Astrocyte (in vitro differentiated cells and primary cell): ENCODE measurements around the gene CTIF. TPM values are rescaled to one million over a fixed set of nuclear protein-coding genes. Genes with fewer than 3 reads are reported as not detected.

Source experiments
- DNase-seq: peaks from one replicate; pipeline ENCODE4 v3.0.0-alpha.2; 2010; ENCODE audit warnings: low read depth
- FAIRE-seq: peaks from 2 replicates; lab custom pipeline; 2011; peaks lifted over from hg19 to GRCh38; lab: Jason Lieb, UNC
- H2AFZ ChIP-seq: 2 replicates; pipeline ENCODE4 v1.6.0; 2012; ENCODE audit warnings: low read depth, low read length, inconsistent platforms
- H3K27ac ChIP-seq: 2 replicates; pipeline ENCODE4 v1.5.1; 2011; ENCODE audit warnings: low read depth, low read length, inconsistent platforms
- H3K27me3 ChIP-seq: 2 replicates; pipeline ENCODE4 v1.6.0; 2011; ENCODE audit warnings: low read length, inconsistent platforms; ENCODE audit not compliant: insufficient read depth
- H3K36me3 ChIP-seq: 2 replicates; pipeline ENCODE4 v1.5.1; 2011; ENCODE audit warnings: low read length, inconsistent platforms; ENCODE audit not compliant: insufficient read depth
- H3K4me1 ChIP-seq: 2 replicates; pipeline ENCODE4 v1.5.1; 2011; ENCODE audit warnings: low read length, inconsistent platforms; ENCODE audit not compliant: insufficient read depth
- H3K4me2 ChIP-seq: 2 replicates; pipeline ENCODE4 v1.6.0; 2012; ENCODE audit warnings: low read length, inconsistent platforms
- H3K4me3 ChIP-seq: 2 replicates; pipeline ENCODE4 v1.5.1; 2011; ENCODE audit warnings: low read depth, mild to moderate bottlenecking, low read length, inconsistent platforms; ENCODE audit not compliant: insufficient read depth
- H3K79me2 ChIP-seq: 2 replicates; pipeline ENCODE4 v1.6.0; 2012; ENCODE audit warnings: mild to moderate bottlenecking, low read length, inconsistent platforms; ENCODE audit not compliant: insufficient read depth
- H3K9ac ChIP-seq: 2 replicates; pipeline ENCODE4 v1.6.0; 2012; ENCODE audit warnings: mild to moderate bottlenecking, low read length, inconsistent platforms
- H3K9me3 ChIP-seq: 2 replicates; pipeline ENCODE4 v1.5.1; 2012; ENCODE audit warnings: low read depth, mild to moderate bottlenecking, low read length, inconsistent platforms; ENCODE audit not compliant: insufficient read depth
- H4K20me1 ChIP-seq: 2 replicates; pipeline ENCODE4 v1.6.0; 2012; ENCODE audit warnings: low read length, inconsistent platforms; ENCODE audit not compliant: insufficient read depth
- H3K27ac Mint-ChIP-seq: one replicate; pipeline ENCODE4 v1.8.0; 2021; ENCODE audit warnings: mild to moderate bottlenecking, mixed read lengths; ENCODE audit not compliant: unreplicated experiment
- H3K27me3 Mint-ChIP-seq: one replicate; pipeline ENCODE4 v1.8.0; 2021; ENCODE audit warnings: low read depth, mixed read lengths; ENCODE audit not compliant: unreplicated experiment
- H3K36me3 Mint-ChIP-seq: one replicate; pipeline ENCODE4 v1.8.0; 2021; ENCODE audit warnings: low read depth, mixed read lengths; ENCODE audit not compliant: unreplicated experiment
- H3K4me1 Mint-ChIP-seq: one replicate; pipeline ENCODE4 v1.8.0; 2021; ENCODE audit warnings: low read depth, mixed read lengths; ENCODE audit not compliant: unreplicated experiment
- H3K4me3 Mint-ChIP-seq: one replicate; pipeline ENCODE4 v1.8.0; 2021; ENCODE audit warnings: mild to moderate bottlenecking, moderate library complexity, mixed read lengths; ENCODE audit not compliant: unreplicated experiment
- H3K9me3 Mint-ChIP-seq: one replicate; pipeline ENCODE4 v1.8.0; 2021; ENCODE audit warnings: mild to moderate bottlenecking, mixed read lengths; ENCODE audit not compliant: unreplicated experiment
- CTCF ChIP-seq: IDR thresholded peaks from 2 replicates; pipeline ENCODE4 v1.5.1; 2011; ENCODE audit warnings: low read depth, mild to moderate bottlenecking, inconsistent platforms, low read length, moderate library complexity; ENCODE audit not compliant: insufficient read depth
- EZH2 ChIP-seq: IDR thresholded peaks from 2 replicates; pipeline ENCODE4 v1.6.1; 2012; ENCODE audit warnings: mild to moderate bottlenecking, low read length, inconsistent platforms; ENCODE audit not compliant: insufficient read depth
- total RNA-seq: library from RNA; stranded (reverse); gene quantifications from 2 replicates; pipeline ENCODE4 v1.2.1, GENCODE V29; 2021

CTIF gene
- total RNA-seq, 1 donor from 2014 or later: 101 TPM

- H3K27ac ChIP-seq: no peak overlapping the region
- FAIRE-seq: no peak
- H4K20me1 ChIP-seq: peaks cover 4% of the 10 kb centered on the region
- Mint-ChIP-seq H3K36me3 (peaks cover 29% of the 10 kb centered on the region), H3K27ac (peak overlapping the region; percentile 67), H3K4me3 (no peak overlapping the region), H3K4me1 (peaks cover 30% of the 10 kb centered on the region), H3K9me3 (no peaks in the 10 kb centered on the region), H3K27me3 (no peaks in the 10 kb centered on the region)
- H3K4me2 ChIP-seq: no peak overlapping the region
- no peak for TF ChIP-seq EZH2
- TF ChIP-seq CTCF: no peak
- peaks cover 7% of the 10 kb centered on the region for H3K4me1 ChIP-seq
- H3K79me2 ChIP-seq: no peaks in the 10 kb centered on the region
- H3K36me3 ChIP-seq: no peaks in the 10 kb centered on the region
- H3K9ac ChIP-seq: no peak overlapping the region
- no peaks in the 10 kb centered on the region for H3K27me3 ChIP-seq
- no peak overlapping the region for H3K4me3 ChIP-seq
- no peaks in the 10 kb centered on the region for H3K9me3 ChIP-seq
- no peak overlapping the region for H2AFZ ChIP-seq
- DNase-seq: no peak
Measured at GRCh38 chr18:48805826-48806535, 267.1 kb downstream of the CTIF start.

- no peak for TF ChIP-seq EZH2
- no peak for TF ChIP-seq CTCF
- no peaks in the 10 kb centered on the region for H3K27me3 Mint-ChIP-seq
- H3K4me1 Mint-ChIP-seq: peaks cover 25% of the 10 kb centered on the region
- Histone ChIP-seq H3K79me2 (no peaks in the 10 kb centered on the region), H3K27me3 (no peaks in the 10 kb centered on the region), H3K27ac (no peak overlapping the region), H2AFZ (no peak overlapping the region), H4K20me1 (peaks cover 4% of the 10 kb centered on the region), H3K9ac (no peak overlapping the region), H3K4me1 (peaks cover under 1% of the 10 kb centered on the region), H3K4me3 (no peak overlapping the region), H3K9me3 (no peaks in the 10 kb centered on the region), H3K4me2 (no peak overlapping the region), H3K36me3 (no peaks in the 10 kb centered on the region)
- no peak overlapping the region for H3K27ac Mint-ChIP-seq
- no peak overlapping the region for H3K4me3 Mint-ChIP-seq
- H3K9me3 Mint-ChIP-seq: no peaks in the 10 kb centered on the region
- FAIRE-seq (no peak), DNase-seq (peak; percentile 38)
- peaks cover 25% of the 10 kb centered on the region for H3K36me3 Mint-ChIP-seq
Measured at GRCh38 chr18:48806551-48807261, 267.9 kb downstream of the CTIF start.
